Caco-2 (cell line): ENCODE results near the gene PSD2. TPM values are rescaled to one million over a fixed set of nuclear protein-coding genes. Genes with fewer than 3 reads are reported as not detected.

Source experiments
- BruUV-seq: library from RNA; stranded (reverse); fragments of 400-500 nt; replicated peaks from 2 replicates; lab custom pipeline; 2021; lab: Mats Ljungman, UMichigan
- CTCF ChIA-PET: fragments of 300-600 bp; sonication (Branson Sonifier 250); formaldehyde crosslinking; loops from one replicate; lab custom pipeline; 2022; ENCODE audit warnings: antibody characterized with exemption; lab: Charles Lee
- POLR2A ChIA-PET: fragments of 300-600 bp; sonication (Branson Sonifier 250); formaldehyde crosslinking; loops from one replicate; lab custom pipeline; 2022; ENCODE audit warnings: antibody characterized with exemption; lab: Charles Lee
- DNase-seq, 2 experiments: peaks; one replicate each; pipeline versions ENCODE4 v3.0.0 to v3.0.0-alpha.2; 2020 to 2022
- H3K27me3 ChIP-seq: replicated peaks from 2 replicates; pipeline ENCODE4 v1.6.0; 2011; ENCODE audit warnings: low read length; ENCODE audit not compliant: control insufficient read depth, insufficient read depth
- H3K36me3 ChIP-seq: 2 replicates; pipeline ENCODE4 v1.5.1; 2011; ENCODE audit warnings: low read length; ENCODE audit not compliant: control insufficient read depth, insufficient read depth
- H3K4me1 ChIP-seq: fragments of 250-450 bp; sonication (Bioruptor Pico); 2 replicates; pipeline ENCODE4 v1.5.1; 2020; ENCODE audit warnings: mild to moderate bottlenecking
- H3K4me3 ChIP-seq: 2 replicates; pipeline ENCODE4 v1.5.1; 2011; ENCODE audit warnings: low read depth, mild to moderate bottlenecking, control low read depth, low read length
- H3K9me3 ChIP-seq: fragments of 250-450 bp; sonication (Bioruptor Pico); 2 replicates; pipeline ENCODE4 v1.5.1; 2020; ENCODE audit warnings: mild to moderate bottlenecking, moderate library complexity
- H3K27ac Mint-ChIP-seq: one replicate; pipeline ENCODE4 v1.8.0; 2022; ENCODE audit warnings: mixed read lengths; ENCODE audit not compliant: unreplicated experiment
- H3K27me3 Mint-ChIP-seq: one replicate; pipeline ENCODE4 v1.8.0; 2022; ENCODE audit warnings: mixed read lengths; ENCODE audit not compliant: insufficient read depth, unreplicated experiment
- H3K36me3 Mint-ChIP-seq: one replicate; pipeline ENCODE4 v1.8.0; 2022; ENCODE audit warnings: mild to moderate bottlenecking, mixed read lengths; ENCODE audit not compliant: insufficient read depth, unreplicated experiment
- H3K4me1 Mint-ChIP-seq: one replicate; pipeline ENCODE4 v1.8.0; 2022; ENCODE audit warnings: low read depth, mixed read lengths; ENCODE audit not compliant: unreplicated experiment
- H3K4me3 Mint-ChIP-seq: one replicate; pipeline ENCODE4 v1.8.0; 2022; ENCODE audit warnings: mild to moderate bottlenecking, moderate library complexity, mixed read lengths; ENCODE audit not compliant: unreplicated experiment
- H3K9me3 Mint-ChIP-seq: one replicate; pipeline ENCODE4 v1.8.0; 2022; ENCODE audit warnings: mixed read lengths; ENCODE audit not compliant: unreplicated experiment
- intact Hi-C: fragments of 100-400 bp; cut with micrococcal nuclease; formaldehyde crosslinking; loops from one replicate; pipeline ENCODE4 v1.10.0; 2022; ENCODE audit not compliant: unreplicated experiment
- total RNA-seq: library from RNA; stranded (reverse); gene quantifications from 2 replicates; pipeline ENCODE4 v1.2.3, GENCODE V29; 2022
- TF ChIP-seq, protein P1 (sequence below), 2 experiments: fragments of 200-600 bp in 1 of 2; IDR thresholded peaks; 1 replicate in 1 of 2; 2 replicates in 1 of 2; pipeline versions ENCODE4 v1.5.1 to v1.8.0; 2011 to 2022; ENCODE audit warnings: antibody characterized with exemption in 1 of 2, control low read depth in 1 of 2, inconsistent platforms in 1 of 2, low read depth in 1 of 2, low read length in 1 of 2, mild to moderate bottlenecking in 1 of 2, moderate library complexity in 1 of 2; ENCODE audit not compliant: insufficient read depth in 1 of 2, severe bottlenecking in 1 of 2, unreplicated experiment in 1 of 2

Gene PSD2
- total RNA-seq, 1 experiment from 2014 or later, result 0.09 TPM

DNA sequence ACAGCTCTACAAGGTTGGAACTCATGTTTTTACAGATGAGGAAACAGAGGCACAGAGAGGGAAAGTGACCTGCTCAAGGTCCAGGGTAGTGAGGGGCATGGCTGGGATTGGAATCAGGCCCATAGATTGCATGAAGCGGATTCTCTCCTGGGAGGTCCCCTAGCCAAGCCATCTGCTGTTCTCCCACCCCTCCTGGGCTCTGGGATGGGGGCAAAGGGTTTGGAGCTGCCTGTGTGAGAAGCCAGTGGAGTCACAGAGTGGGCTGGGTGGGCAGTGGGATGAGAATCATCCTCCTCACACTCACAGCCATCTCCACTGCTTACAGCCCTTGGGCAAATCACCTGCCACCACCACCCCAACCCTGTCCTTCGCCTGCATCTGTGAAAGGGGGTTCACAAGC is 38.6 kb upstream of the PSD2 start:
- no peak for DNase-seq
- Mint-ChIP-seq H3K4me1 (peaks cover 16% of the 10 kb centered on the region), H3K4me3 (no peak overlapping the region), H3K27ac (no peak overlapping the region), H3K9me3 (no peaks in the 10 kb centered on the region), H3K36me3 (no peaks in the 10 kb centered on the region), H3K27me3 (peaks cover 4% of the 10 kb centered on the region)
- H3K4me3 ChIP-seq, result no peak overlapping the region
- ChIA-PET POLR2A (interaction anchor here (0.5 kb wide), 1 partner anchor 70 kb away, joined by 7 read pairs; no protein-coding TSS in a partner anchor), CTCF (interaction anchor here (0.6 to 1.5 kb wide), 3 partner anchors 9 to 105 kb away, joined by 3 to 10 read pairs (median 3); no protein-coding TSS in a partner anchor)
- H3K36me3 ChIP-seq, result no peaks in the 10 kb centered on the region
- no peaks in the 10 kb centered on the region for H3K9me3 ChIP-seq
- BruUV-seq, result no TSS peak
- intact Hi-C loops, result no loop called here
- H3K27me3 ChIP-seq, result no peaks in the 10 kb centered on the region
- 0 out of 2 replicates have a peak, but pooled peaks cover 9% of the 10 kb centered on the region for H3K4me1 ChIP-seq
- TF ChIP-seq, protein P1, sequence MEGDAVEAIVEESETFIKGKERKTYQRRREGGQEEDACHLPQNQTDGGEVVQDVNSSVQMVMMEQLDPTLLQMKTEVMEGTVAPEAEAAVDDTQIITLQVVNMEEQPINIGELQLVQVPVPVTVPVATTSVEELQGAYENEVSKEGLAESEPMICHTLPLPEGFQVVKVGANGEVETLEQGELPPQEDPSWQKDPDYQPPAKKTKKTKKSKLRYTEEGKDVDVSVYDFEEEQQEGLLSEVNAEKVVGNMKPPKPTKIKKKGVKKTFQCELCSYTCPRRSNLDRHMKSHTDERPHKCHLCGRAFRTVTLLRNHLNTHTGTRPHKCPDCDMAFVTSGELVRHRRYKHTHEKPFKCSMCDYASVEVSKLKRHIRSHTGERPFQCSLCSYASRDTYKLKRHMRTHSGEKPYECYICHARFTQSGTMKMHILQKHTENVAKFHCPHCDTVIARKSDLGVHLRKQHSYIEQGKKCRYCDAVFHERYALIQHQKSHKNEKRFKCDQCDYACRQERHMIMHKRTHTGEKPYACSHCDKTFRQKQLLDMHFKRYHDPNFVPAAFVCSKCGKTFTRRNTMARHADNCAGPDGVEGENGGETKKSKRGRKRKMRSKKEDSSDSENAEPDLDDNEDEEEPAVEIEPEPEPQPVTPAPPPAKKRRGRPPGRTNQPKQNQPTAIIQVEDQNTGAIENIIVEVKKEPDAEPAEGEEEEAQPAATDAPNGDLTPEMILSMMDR (IDR thresholded peaks at IDR 0.05; ENCODE audit: insufficient read depth in 1 of 2, low read depth in 1 of 2, low read length in 1 of 2, severe bottlenecking in 1 of 2, unreplicated experiment in 1 of 2), result no peak

DNA sequence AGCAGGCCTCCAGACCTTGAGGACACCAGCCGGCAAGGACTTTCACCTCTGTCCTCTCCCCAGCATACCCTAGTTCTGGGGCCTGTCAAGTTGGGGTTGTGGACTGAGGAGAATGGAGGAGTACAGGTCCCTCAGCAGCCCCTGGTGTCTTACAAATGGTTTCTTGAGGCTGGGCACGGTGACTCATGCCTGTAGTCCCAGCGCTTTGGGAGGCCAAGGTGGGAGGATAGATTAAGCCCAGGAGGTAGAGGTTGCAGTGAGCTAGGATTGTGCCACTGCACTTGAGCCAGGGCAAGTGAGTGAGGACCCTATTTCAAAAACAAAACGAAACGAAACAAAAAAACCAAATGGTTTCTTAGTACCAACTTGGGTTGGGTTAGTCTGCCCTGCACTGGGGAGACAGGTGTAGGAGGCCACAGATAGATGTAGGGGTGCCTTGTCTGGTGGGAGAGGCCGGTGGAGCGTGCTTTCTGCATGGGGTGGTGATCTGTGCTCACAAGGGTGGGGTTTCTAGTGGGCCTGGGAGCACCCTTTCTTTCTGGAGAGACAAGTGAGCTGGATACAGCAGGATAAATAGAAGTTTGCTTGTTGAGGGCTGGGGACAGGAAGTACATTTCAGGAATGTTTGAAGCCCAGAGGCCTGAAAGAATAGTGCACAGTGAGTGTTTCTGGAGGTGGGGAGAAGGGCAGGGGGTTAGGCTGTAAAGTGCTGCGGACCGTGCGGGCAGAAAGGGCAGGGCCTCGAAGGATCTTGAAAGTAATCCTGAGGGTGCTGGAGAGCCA is 37.7 kb upstream of the PSD2 start:
- DNase-seq, result no peak
- H3K4me3 Mint-ChIP-seq, result no peak overlapping the region
- no peaks in the 10 kb centered on the region for H3K36me3 ChIP-seq
- no peaks in the 10 kb centered on the region for H3K27me3 ChIP-seq
- H3K4me1 Mint-ChIP-seq, result peaks cover 20% of the 10 kb centered on the region
- no peaks in the 10 kb centered on the region for H3K9me3 ChIP-seq
- TF ChIP-seq, protein P1 (IDR thresholded peaks at IDR 0.05; ENCODE audit: insufficient read depth in 1 of 2, low read depth in 1 of 2, low read length in 1 of 2, severe bottlenecking in 1 of 2, unreplicated experiment in 1 of 2), result no peak
- H3K27me3 Mint-ChIP-seq, result no peaks in the 10 kb centered on the region
- no TSS peak for BruUV-seq
- H3K36me3 Mint-ChIP-seq, result no peaks in the 10 kb centered on the region
- POLR2A ChIA-PET, result no interaction called here
- intact Hi-C loops, result no loop called here
- no peak overlapping the region for H3K4me3 ChIP-seq
- H3K27ac Mint-ChIP-seq, result no peak overlapping the region
- CTCF ChIA-PET, result interaction anchor here (1.6 kb wide), 1 partner anchor 122 kb away, joined by 3 read pairs; no protein-coding TSS in a partner anchor
- H3K4me1 ChIP-seq, result 0 out of 2 replicates have a peak, but pooled peaks cover 13% of the 10 kb centered on the region
- H3K9me3 Mint-ChIP-seq, result no peaks in the 10 kb centered on the region

DNA sequence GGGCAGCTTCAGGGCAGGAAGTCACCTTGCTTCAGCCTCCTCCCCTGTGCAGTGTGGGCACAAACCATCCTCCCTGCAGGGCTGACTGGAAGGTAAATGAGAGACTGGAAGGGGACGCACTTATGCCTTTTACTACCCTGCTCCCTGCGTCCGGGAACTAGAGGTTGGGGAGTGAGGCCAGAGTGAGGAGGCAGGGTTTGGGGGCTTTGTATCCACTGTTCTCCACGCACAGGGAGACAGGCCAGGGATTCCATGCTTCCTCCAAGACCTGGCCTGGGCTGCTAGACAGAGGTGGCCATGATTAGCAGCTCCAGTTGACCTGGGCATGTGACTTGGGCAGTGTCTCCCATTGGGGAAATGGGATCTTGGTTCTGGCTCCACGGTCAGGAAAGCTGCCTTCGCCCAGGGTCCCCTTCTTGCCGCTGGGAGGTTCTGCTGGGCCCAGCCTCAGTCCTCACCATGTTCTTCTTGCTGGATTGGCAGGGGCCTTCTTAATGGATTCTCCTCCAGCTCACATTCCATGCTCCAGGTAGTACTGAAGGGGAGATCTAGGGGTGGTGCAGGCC is 37.0 kb upstream of the PSD2 start:
- Mint-ChIP-seq H3K4me1 (peaks cover 22% of the 10 kb centered on the region), H3K27me3 (no peaks in the 10 kb centered on the region), H3K36me3 (no peaks in the 10 kb centered on the region), H3K4me3 (no peak overlapping the region), H3K9me3 (no peaks in the 10 kb centered on the region), H3K27ac (no peak overlapping the region)
- Histone ChIP-seq H3K36me3 (no peaks in the 10 kb centered on the region), H3K4me3 (no peak overlapping the region), H3K9me3 (no peaks in the 10 kb centered on the region), H3K4me1 (0 out of 2 replicates have a peak, but pooled peaks cover 13% of the 10 kb centered on the region), H3K27me3 (no peaks in the 10 kb centered on the region)
- TF ChIP-seq, protein P1 (IDR thresholded peaks at IDR 0.05; ENCODE audit: insufficient read depth in 1 of 2, low read depth in 1 of 2, low read length in 1 of 2, severe bottlenecking in 1 of 2, unreplicated experiment in 1 of 2), result no peak
- intact Hi-C loops, result no loop called here
- no peak for DNase-seq
- BruUV-seq, result no TSS peak
- CTCF ChIA-PET, result interaction anchor here (0.6 to 1.6 kb wide), 2 partner anchors 123 to 756 kb away, joined by 3 to 4 read pairs; no protein-coding TSS in a partner anchor
- POLR2A ChIA-PET, result no interaction called here
